GM18873 (cell line): ENCODE data around the gene ICOS.
A peak's percentile ranks its signal among the peaks of the same experiment; 100 is the strongest.
"Not testable (repeated sequence)": the region's sequence is repeated elsewhere in the genome, so short reads cannot be mapped to it uniquely, and the experiment has no call there.

Experiments used
- ATAC-seq: cut with Tn5 transposase; IDR thresholded peaks from one replicate; pipeline ENCODE4 v1.9.1; 2021; ENCODE audit warnings: mild to moderate bottlenecking, moderate library complexity, moderate number of reproducible peaks; ENCODE audit not compliant: unreplicated experiment, low FRiP score

The ICOS gene

DNA sequence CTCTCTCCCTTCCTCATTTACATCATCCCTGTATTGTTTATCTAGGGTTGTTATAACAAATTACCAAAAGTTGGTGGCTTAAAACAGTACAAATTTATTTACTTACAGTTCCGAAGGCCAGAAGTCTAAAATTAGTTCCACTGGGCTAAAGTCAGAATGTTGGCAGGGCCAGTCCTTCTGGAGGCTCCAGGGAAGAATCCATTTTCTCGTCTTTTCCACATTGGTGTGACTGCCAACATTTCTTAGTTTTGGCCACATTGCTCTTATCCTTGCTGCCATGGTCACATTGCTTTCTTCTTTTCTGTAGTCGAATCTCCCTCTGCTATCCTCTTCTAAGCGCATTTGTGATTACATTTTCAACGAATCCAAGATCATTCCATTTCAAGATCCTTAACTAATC is 34.7 kb downstream of the ICOS start:
- ATAC-seq, result no peak

DNA sequence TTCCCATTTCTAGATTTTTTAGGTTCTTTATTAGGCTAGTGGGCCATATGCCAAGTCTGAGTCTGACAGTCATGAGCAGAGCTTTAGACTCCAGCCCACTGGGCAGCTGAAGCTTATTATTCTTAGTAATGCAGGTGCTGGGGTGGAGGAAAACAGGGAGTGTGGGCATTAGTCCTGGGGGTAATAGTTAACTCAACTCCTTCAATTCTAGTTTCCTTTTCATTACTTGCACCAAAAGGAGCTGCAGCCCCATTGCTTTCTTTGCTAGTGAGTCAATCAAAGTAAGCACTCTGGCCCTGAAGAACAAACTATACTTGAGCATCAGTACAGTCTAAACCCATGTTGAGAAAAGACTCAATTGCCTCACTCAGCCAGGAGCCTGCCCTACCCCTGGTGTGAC is 35.5 kb downstream of the ICOS start:
- peak; percentile 69 for ATAC-seq

DNA sequence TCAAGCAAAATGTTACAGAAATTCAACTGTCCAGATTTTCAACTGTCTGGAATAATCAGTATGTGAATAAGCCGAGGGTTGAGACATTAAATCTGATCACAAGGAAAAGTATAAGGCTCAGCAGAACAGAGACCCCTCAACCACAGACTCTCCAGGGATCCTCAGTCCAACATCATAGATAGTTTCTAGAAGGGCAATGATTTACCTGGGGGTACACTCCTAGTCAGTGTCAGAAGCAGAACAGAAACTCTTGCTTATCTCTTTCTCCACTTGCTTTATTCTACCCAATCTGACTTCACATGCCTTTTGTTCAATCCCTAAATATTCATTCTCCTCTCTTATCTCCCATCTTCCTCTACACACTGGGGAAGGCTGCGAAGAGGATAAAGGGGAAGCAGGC is 36.4 kb downstream of the ICOS start:
- ATAC-seq, result no peak

DNA sequence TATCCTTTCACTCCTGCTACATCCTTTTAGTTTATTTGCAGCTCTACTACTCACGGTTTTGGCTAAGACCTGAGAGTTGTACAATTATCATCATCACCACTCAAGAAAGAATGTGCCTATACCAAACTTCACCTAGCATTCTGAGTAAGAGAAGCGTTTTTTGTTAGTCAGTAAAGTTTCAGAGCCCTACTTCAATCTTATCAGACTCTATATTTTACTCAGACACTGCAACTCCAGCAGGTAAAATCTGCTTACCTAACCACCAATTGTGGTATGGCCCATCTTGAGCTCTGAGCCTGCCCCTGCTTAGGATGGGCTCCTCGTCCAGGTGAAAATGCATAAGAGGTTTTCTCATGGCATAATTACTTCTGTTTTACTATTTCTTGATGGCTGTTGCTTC is 37.1 kb downstream of the ICOS start:
- no peak for ATAC-seq

DNA sequence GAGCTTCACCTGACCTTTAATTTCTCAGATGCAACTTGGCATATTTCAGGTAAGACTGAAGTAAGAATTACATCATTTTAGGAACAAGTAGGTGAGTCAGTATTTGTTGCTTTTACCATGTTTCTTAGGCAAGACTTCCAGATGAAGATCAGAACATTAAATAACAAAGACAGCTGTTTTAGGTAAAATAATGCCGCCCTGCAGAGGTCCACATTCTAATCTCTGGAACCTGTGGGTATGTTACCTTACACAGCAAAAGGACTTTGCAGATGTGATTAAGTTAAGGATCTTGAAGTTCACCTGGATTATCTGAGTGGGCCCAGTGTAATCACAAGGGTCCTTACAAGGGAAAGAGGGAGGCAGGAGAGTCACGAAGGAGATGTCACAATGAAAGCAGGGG is 39.3 kb downstream of the ICOS start:
- ATAC-seq, result no peak

DNA sequence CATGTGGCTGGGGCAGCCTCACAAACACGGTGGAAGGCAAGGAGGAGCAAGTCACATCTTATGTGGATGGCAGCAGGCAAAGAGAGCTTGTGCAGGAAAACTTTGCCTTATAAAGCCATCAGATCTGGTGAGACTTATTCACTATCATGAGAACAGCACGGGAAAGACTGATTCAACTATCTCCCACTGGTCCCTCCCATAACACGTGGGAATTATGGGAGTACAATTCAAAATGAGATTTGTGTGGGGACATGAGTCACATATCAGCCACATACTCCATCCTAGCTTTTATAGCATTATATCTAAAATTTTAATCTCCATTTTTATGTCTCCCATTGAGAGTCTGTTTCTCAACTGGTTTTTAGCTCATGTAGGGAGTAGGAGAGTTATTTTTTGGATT is 45.7 kb downstream of the ICOS start:
- ATAC-seq, result no peak

DNA sequence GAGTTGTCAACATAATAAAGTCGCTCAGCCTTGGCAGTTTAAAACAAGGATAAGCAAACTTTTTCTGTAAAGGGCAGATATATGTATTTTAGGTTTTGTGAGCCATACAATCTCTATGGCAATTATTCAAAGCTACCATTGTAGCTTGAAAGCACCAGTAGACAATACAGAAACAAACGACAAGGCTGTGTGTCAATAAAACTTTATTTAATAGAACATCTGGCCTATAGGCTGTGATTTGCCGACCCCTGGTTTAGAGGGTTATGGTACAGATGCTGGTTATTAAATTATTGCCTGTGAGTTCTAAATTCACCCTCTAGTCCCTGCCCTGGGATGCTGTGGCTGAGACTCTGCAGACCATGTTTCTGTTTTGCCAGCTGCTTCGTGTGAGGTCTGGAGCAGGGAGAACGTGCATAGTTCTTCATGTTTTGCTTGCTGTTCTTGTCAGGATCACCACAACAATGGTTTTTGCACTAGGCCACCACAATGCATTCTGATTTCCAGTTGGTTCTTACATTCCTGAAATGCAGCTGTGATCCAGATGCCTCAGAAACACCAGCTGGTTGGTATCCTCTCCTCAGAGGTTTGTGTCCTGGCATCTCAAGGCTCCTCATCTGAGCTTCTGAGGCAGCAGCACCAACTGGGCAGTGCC is 46.6 kb downstream of the ICOS start:
- ATAC-seq, result no peak

DNA sequence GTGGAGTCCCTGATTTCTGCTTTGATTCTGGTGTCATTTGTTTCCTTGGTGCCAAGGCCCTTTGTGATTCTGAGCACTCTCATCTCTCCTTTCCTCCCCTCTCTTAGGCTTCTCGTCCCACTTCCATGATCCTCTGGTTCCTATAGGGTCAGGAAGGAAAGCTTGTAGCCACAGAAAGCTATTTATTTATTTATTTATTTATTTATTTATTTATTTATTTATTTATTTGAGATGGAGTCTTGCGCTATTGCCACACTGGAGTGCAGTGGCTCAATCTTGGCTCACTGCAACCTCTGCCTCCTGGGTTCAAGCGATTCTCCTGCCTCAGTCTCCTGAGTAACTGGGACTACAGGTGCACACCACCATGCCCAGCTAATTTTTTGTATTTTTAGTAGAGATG is 49.4 kb downstream of the ICOS start:
- not testable (repeated sequence) for ATAC-seq

DNA sequence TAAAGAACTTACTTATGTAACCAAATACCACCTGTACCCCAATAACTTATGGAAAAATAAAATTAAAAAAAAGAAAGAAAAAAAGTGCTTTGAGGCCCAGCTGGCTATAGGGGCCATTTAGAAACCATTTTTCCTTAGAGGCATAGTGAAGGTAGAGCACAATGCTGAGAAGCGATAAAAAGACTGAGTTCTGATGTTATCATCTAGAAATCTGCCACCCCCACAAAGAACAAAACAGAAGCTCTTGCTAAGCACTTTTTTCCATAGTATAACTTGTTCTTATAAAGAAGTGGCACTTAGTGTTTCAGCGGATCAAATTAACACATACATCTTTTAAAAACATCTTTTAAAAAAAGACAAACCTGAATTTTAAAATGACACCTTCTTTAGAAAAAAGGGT is 51.4 kb downstream of the ICOS start:
- no peak for ATAC-seq

DNA sequence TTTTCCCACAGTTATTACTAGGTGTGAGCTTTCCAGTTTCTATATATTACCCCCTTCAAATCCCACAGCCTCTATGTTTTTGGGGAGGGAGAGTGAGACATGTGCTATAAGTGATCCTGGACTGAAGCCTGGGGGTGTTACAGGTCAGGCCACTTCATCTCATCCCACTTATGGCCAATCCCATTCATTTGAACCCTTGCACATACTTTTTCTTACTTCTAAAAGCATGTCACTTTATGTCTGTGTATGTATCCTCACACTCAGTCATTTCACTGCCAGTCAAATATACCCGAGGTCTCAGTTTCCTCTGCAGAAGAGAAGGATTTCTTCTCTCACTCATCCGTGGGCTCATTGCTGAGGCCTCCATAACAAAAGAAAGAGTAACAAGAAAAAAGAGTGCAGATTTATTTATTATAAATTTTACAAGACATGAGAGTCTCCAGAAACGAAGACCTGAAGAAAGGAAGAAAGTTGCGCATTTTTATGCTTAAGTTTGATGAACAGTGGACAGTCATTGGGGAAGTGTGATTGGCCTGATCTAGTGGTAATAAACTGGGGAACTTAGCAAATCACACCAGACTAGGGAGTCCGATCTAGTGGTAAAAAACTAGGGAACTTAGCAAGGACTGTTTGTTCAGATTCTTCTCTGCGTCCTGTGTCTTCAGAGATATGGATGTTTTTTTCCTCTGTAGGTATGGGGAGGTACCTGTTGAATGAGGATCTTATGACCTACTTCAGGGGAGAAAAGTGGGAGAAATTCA is 52.1 kb downstream of the ICOS start:
- ATAC-seq, result no peak

DNA sequence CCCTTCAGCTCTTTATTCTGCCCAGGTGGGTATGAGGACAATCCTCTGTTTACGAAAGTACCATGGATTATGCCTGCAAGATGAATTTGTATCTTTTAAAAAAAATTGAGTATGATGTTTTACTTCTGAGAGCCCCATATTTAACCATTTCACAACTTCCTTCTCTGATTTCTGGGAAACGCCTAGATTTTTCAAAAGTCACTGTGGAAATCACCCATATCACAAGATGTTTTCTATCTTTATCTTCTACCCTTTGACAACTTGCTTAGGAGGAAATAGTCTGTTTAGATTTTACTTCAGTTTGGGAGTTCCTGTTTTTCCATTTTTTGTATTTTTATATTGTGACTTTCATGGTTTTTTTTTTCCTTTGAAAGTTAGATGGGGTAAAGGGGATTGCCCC is 53.0 kb downstream of the ICOS start:
- ATAC-seq, result no peak

DNA sequence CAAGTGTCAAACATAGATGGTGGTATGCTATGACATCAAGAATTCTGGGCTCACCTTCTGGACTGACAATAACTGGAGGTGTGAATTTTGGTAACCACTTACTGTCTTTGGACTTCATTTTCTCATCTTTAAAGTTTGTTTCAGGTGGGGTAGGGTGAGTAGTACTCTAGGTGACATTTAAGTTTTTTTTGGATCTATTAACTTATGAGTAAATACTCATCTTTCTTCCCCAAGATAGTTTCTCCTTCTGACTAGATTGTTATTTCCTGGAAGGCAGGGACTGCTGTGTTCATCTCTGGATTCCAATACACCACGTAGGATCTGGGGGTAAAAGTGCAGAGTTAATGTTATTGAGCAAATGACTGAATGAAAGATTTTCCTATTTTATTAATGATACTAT is 55.9 kb downstream of the ICOS start:
- no peak for ATAC-seq

DNA sequence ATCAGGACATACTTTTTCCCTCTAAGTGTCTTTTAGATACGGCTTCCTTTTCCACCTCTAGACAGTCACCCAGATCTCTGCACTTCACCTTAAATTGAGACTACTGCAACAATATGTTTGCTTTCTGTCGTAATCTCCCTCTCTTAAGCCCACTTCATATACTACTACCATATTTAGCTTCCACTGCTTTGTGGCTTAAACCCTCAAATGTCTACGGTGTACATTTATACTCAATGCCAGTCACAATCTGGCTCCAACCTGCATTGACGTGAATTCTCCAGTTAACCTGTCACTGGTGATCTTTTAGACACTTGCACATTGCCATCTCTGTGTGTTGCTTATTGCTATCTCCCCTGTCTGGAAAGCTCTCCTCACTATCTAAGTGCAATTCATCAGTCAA is 56.4 kb downstream of the ICOS start:
- ATAC-seq, result no peak

DNA sequence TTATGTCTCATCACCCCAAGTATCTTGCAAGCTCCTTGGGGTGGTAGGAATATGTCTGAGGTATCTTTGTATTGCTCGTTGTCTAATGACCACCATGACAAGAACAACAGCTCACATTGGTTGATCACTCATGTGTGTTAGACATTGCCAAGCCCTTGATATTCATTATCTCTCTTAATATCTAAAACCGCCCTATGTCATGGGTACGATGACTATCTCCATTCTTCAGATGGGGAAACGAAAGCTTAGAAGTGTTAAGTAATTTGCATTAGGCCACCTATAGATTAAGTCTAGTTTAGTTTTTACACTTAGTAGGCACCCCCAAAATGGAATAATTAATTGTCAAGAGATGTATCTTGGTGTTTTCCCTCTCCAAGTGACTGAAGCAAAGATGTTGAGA is 57.0 kb downstream of the ICOS start:
- ATAC-seq, result no peak

DNA sequence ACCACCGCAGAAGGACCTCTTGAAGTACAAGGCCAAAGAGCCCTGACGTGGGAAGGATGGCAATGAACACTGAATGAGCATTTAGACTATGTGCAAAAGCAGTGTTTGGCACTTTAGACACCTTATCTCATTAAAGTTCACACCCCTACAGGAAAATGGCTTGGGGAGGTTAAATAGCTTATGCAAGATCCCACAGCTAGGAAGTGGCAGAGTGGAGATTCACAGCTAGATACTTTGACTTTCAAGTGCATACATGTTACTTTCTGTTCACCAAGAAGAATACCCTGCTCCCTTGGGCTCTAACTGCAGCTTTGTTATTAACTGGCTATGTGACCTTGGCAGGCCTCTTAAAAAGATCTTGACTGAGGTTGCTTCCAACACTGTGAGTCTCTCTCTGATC is 58.2 kb downstream of the ICOS start:
- no peak for ATAC-seq

DNA sequence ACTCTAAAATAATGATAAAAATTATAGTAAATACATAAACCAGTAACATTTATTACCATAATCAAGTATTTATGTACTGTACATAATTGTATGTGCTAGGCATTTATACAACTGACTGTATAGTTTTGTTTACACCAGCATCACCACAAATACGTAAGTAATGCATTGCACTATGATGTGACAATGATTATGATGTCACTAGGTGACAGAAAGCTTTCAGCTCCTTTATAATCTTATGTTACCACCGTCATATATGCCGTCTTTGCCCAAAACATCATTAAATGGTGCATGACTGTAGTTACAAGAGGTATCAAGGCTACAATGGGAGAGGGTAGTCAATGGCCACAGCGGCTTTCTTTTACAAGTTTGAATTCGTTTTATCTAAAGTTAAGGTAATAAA is 60.1 kb downstream of the ICOS start:
- ATAC-seq, result no peak

DNA sequence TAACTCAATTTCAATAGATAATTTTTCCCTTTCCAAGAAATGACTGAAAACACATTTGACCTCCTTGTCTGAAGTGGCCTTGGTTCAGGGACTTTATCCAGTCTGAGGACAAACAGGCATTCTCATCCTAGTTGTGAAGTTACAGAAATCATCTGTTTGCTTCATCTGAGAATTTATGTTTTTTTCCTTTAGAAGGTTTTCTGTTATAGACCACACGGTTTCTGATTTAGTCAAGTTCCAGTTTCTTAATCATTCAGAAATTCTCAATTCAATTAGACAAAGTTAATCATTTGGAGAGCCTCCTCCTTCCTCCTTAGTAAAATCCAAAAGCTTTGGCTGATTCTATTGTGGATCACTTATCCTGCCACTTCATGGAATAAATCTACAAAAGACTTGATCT is 60.9 kb downstream of the ICOS start:
- peak; percentile 58 for ATAC-seq

DNA sequence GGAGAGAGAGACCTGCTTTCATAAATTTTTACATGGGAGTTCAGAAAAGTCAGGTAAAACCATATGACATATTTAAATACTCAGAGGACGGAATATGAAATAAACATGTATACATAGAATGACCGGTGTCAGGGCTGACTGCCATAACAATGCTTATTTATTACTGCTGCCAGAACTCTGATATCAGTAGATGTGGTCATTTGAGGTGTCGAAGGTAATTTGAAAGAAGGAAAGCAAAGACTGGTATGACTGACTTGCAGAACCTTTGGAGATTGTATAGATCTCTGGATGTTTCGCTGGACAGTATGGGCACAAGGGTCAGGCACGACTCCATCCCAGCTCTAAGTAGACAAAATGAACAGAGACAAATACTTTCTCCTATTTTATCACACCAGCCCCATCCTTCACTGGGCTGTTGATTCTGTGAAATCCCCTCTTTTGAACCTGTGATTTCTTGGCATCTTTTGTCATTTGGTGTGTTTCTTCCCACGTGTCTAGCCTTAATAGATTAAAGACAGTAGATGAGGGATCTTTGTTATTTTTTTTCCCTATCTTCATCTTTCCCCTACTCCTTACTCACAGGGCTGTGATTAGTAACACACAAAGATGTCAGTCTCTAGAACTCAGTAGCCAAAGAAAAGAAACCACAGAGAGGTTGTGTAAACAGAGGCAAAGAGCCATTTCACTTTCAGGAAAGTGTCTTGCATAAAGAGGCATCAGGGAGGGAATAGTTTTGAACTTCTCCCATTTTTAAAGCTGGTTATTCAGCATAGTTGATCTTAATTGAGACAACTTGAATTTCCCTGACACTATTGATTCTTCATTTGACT is 61.6 kb downstream of the ICOS start:
- ATAC-seq, result no peak

DNA sequence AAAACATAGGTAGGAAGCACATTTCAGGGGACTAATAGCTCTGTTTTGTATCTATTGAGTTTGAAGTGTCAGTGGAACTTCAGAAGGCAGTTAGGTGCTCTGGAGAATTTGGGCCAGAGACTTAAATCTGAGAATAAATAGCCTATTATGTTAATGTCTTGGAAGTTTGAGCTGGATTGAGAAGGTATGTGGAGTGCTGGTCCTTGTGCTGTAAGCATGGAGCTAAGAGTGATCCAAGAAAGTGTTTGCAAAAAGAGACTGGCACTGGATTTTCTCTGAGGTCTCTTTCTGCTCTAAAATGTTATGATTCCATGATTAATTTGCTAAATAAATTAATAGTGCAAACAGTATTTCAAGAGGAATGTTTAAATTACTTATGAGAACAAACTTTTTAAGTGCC is 63.3 kb downstream of the ICOS start:
- no peak for ATAC-seq

DNA sequence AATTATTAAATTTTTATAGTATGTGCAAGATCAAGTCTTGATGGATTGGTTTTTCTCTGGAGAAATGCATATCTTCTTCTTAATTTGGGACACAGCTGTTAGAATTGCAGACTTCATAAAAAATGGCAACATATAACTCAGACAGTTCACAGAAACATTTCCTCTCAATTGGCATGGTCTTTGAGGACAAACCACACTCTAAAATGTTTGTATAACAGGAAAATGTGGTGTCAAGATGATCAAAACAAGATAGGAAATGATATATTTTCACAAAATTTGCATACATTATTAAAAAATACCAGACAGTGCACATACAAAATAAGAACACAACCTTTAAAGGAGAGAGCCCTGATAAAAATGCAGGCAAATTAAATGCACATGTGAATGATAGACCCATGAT is 63.9 kb downstream of the ICOS start:
- no peak for ATAC-seq

DNA sequence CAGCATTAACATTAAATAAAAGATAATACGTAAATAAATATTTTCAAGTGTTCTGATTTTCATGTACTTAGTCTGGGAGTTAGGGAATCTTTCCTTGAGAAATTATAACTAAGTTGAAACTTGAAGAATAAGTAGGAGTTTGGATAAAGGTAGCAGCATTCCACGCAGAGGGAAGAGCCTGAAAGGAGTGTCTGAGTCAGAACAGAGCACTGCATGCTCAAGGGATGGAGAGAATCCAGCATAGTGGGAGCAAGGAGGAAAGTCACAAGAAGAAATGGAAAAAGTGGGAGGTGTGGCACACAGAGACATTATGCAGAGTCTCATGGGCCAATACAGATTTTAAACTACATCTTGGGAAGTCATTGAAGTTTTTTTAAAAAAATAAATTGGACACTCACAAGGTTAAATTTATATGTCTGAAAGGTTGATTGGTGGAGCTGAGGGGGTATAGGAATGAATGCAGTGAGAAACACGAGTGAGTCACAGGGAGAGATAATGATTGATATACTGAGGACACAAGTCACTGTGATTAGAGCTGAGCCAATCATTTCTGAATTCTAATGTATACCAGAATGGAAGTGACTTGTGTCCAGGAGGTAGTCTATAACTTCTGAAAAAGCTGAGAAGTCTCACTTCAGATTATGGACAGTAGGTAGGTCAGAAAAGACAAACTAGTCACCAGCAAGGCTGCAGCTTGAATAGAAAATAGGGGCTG is 66.9 kb downstream of the ICOS start:
- ATAC-seq, result no peak
